ENCODE results near the gene CNOT4.

GRCh38 chr7:135499818-135500217 is 10.1 kb downstream of the CNOT4 start:
- TF ChIP-seq CTCF (IDR thresholded peaks at IDR 0.05) (no peak), POLR2A (IDR thresholded peaks at IDR 0.05) (no peak)

Data from adrenal gland (tissue), 5 donors.